Neural progenitor cell (in vitro differentiated cells): Measurements from ENCODE around the gene SKI. TPM values are rescaled to one million over a fixed set of nuclear protein-coding genes. Genes with fewer than 3 reads are reported as not detected.

Experiments
- DNase-seq: peaks from one replicate; pipeline ENCODE4 v3.0.0-alpha.2; 2016; ENCODE audit warnings: low spot score
- H2AFZ ChIP-seq: fragments of 200-600 bp; sonication (generic); replicated peaks from 2 replicates; pipeline ENCODE4 v1.6.1; 2016; ENCODE audit warnings: antibody characterized with exemption
- H3F3A ChIP-seq: fragments of 200-600 bp; sonication (generic); 2 replicates; pipeline ENCODE4 v1.6.1; 2016; ENCODE audit warnings: antibody characterized with exemption, low read depth
- H3K27ac ChIP-seq: fragments of 200-600 bp; sonication (generic); 2 replicates; pipeline ENCODE4 v1.5.1; 2016; ENCODE audit warnings: mild to moderate bottlenecking
- H3K27me3 ChIP-seq: fragments of 200-600 bp; sonication (generic); 2 replicates; pipeline ENCODE4 v1.6.1; 2016; ENCODE audit warnings: mild to moderate bottlenecking, moderate library complexity
- H3K36me3 ChIP-seq: fragments of 200-600 bp; sonication (generic); 2 replicates; pipeline ENCODE4 v1.5.1; 2016
- H3K4me1 ChIP-seq: fragments of 200-600 bp; sonication (generic); 2 replicates; pipeline ENCODE4 v1.6.1; 2016; ENCODE audit warnings: mixed run types
- H3K4me2 ChIP-seq: fragments of 200-600 bp; sonication (generic); 2 replicates; pipeline ENCODE4 v1.6.1; 2016
- H3K4me3 ChIP-seq: fragments of 200-600 bp; sonication (generic); 2 replicates; pipeline ENCODE4 v1.5.1; 2016
- H3K79me2 ChIP-seq: fragments of 200-600 bp; sonication (generic); 2 replicates; pipeline ENCODE4 v1.6.1; 2016; ENCODE audit warnings: low read depth
- H3K9ac ChIP-seq: fragments of 200-600 bp; sonication (generic); 2 replicates; pipeline ENCODE4 v1.6.1; 2016
- H3K9me3 ChIP-seq: fragments of 200-600 bp; sonication (generic); 2 replicates; pipeline ENCODE4 v1.5.1; 2016; ENCODE audit warnings: low read depth
- H4K20me1 ChIP-seq: fragments of 200-600 bp; sonication (generic); 2 replicates; pipeline ENCODE4 v1.6.1; 2016; ENCODE audit warnings: low read depth
- H3K27ac Mint-ChIP-seq: 3 replicates; pipeline ENCODE4 v1.8.0; 2021; ENCODE audit warnings: mixed read lengths
- H3K27me3 Mint-ChIP-seq: 2 replicates; pipeline ENCODE4 v1.8.0; 2022; ENCODE audit warnings: low read depth, mild to moderate bottlenecking, inconsistent platforms, moderate library complexity, mixed read lengths; ENCODE audit not compliant: insufficient read depth
- H3K36me3 Mint-ChIP-seq: 3 replicates; pipeline ENCODE4 v1.8.0; 2021; ENCODE audit warnings: mixed read lengths
- H3K4me1 Mint-ChIP-seq: 3 replicates; pipeline ENCODE4 v1.8.0; 2021; ENCODE audit warnings: mixed read lengths
- H3K4me3 Mint-ChIP-seq: 3 replicates; pipeline ENCODE4 v1.8.0; 2021; ENCODE audit warnings: mild to moderate bottlenecking, moderate library complexity, mixed read lengths
- H3K9me3 Mint-ChIP-seq: 3 replicates; pipeline ENCODE4 v1.8.0; 2020; ENCODE audit warnings: mixed read lengths
- EZH2 ChIP-seq: fragments of 200-600 bp; sonication (generic); IDR thresholded peaks from 2 replicates; pipeline ENCODE4 v1.6.1; 2017; ENCODE audit warnings: antibody characterized with exemption, mild to moderate bottlenecking, moderate library complexity
- EZH2phosphoT487 ChIP-seq: fragments of 200-600 bp; sonication (generic); IDR thresholded peaks from 2 replicates; pipeline ENCODE4 v1.6.1; 2017; ENCODE audit warnings: antibody characterized with exemption
- total RNA-seq: library from RNA; depleted of rRNA; stranded (reverse); fragments of >200 nt; gene quantifications from 2 replicates; pipeline ENCODE4 v1.2.3, GENCODE V29; 2015; ENCODE audit warnings: low replicate concordance
- TF ChIP-seq, protein P1 (sequence below): fragments of 200-600 bp; sonication (generic); IDR thresholded peaks from 2 replicates; pipeline ENCODE4 v1.5.1; 2017; ENCODE audit warnings: antibody characterized with exemption, mild to moderate bottlenecking

Gene SKI
- total RNA-seq, 1 donor from 2014 or later, result 7.4 TPM

DNA sequence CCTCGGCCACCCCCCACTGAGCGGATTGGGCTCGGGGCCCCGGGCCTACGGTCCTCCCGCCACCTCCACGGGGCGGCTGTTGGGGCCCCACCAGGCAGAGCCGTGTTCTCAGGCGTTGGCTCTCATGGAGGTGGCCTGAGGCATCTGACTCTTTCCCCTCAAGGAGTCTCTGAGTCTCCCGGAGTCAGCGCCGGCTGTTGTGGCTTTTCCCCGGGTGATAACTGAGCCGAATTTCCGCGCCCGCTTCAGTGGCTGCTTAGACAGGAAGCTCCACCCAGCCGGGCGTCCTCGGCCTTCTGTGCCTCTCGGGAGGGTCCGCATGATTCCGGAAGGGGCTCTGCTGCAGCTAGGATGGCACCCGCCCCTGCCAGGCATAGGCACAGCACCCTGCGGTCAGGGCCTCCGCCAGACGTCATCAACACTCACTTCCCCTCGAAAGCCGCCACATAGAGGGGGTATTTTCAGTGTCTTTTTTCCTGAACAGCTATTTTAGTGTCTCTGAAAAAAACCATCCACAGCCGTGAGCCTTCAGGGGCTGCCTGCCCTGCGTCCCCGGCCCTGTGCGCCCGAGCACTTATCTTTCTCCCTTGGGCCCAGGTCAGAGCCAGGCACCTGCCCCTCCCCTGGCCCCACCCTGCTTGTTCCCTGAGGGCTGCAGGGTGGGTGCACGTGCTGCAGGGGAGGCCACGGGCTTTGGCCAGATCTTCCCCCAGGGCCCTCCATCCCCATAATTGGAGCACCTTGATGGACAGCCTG, 72.9 kb downstream of the SKI start:
- Mint-ChIP-seq H3K36me3 (peaks cover 4% of the 10 kb centered on the region), H3K27me3 (peaks cover 3% of the 10 kb centered on the region), H3K27ac (no peak overlapping the region), H3K4me1 (peaks cover 11% of the 10 kb centered on the region), H3K4me3 (no peak overlapping the region), H3K9me3 (no peaks in the 10 kb centered on the region)
- H3K27ac ChIP-seq, result no peak overlapping the region
- H4K20me1 ChIP-seq, result peaks cover 75% of the 10 kb centered on the region
- H3K9ac ChIP-seq, result no peak overlapping the region
- H3K36me3 ChIP-seq, result no peaks in the 10 kb centered on the region
- peaks cover 56% of the 10 kb centered on the region for H3K79me2 ChIP-seq
- no peak overlapping the region for H3K4me3 ChIP-seq
- no peaks in the 10 kb centered on the region for H3K27me3 ChIP-seq
- TF ChIP-seq EZH2phosphoT487 (no peak), EZH2 (no peak)
- TF ChIP-seq, protein P1, sequence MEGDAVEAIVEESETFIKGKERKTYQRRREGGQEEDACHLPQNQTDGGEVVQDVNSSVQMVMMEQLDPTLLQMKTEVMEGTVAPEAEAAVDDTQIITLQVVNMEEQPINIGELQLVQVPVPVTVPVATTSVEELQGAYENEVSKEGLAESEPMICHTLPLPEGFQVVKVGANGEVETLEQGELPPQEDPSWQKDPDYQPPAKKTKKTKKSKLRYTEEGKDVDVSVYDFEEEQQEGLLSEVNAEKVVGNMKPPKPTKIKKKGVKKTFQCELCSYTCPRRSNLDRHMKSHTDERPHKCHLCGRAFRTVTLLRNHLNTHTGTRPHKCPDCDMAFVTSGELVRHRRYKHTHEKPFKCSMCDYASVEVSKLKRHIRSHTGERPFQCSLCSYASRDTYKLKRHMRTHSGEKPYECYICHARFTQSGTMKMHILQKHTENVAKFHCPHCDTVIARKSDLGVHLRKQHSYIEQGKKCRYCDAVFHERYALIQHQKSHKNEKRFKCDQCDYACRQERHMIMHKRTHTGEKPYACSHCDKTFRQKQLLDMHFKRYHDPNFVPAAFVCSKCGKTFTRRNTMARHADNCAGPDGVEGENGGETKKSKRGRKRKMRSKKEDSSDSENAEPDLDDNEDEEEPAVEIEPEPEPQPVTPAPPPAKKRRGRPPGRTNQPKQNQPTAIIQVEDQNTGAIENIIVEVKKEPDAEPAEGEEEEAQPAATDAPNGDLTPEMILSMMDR, result no peak
- H2AFZ ChIP-seq, result no peak overlapping the region
- H3K4me1 ChIP-seq, result peaks cover 3% of the 10 kb centered on the region
- no peaks in the 10 kb centered on the region for H3K9me3 ChIP-seq
- no peak overlapping the region for H3K4me2 ChIP-seq
- no peak for DNase-seq
- H3F3A ChIP-seq, result no peaks in the 10 kb centered on the region

DNA sequence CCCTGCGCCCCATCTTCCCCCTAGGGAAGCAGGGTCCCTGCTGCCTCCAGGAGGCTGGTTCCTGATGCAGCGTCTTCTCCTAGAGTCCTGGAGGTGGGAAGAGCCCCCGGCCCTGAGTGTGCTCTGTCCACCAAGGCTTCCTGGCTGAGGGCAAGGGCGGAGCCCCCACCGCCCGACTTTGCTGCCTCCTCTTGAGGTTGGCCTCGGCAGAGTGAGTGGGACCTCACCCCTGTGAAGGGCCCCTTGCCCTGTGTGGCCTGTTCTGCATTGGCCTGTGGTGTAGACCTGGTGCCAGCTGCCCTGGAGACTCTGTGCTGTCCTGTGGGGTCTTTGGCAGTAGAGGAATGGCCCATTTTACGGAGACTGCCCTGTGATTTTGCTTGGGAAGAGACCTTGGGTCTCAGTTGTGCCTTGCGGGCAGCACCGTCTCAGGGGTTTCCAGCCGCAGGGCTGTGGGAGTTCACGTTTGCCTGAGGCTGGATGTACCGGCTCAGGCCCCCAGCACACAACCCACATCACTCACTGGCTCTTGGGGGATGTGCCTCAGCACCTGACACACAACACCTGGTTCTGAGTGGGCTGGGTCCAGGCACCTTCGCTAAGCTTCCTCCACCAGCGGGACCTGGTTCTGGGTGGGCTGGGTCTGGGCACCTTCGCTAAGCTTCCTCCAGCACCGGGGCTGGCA, 73.6 kb downstream of the SKI start:
- no peak overlapping the region for H2AFZ ChIP-seq

DNA sequence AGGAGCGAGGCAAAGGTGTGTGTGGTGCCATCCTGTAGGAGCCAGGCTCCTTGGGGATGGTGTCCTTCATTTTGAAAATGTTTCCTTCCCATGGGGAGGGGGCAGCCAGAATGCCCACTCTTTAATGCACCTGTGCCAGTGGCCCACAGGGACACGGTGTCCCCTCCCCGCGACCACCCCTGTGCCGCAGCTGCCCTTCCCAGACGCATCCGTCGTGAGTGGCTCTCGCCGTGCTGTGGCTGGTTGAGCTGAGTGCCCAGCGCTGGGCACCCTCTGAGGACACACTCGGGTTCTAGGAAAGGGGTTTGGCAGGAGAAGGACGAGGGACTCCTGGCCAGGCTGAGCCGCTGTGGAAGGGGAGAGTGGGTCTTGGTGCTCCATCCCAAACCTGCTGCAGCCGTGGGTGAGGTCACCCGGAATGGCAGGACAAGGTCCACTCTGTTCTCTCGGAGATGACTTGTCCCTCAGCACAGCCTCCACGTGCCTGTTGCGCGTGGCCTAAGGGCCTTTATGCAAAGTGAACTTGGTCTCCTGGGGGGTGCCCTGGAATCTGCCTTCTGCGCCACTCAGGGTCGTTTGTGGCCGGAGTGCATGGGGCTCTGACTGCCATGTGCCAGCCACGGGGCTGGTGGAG, 74.3 kb downstream of the SKI start:
- Histone ChIP-seq H3K4me3 (no peak overlapping the region), H3F3A (no peaks in the 10 kb centered on the region), H3K4me1 (peaks cover 3% of the 10 kb centered on the region), H3K36me3 (no peaks in the 10 kb centered on the region), H2AFZ (no peak overlapping the region), H3K9ac (no peak overlapping the region), H3K27me3 (no peaks in the 10 kb centered on the region), H3K79me2 (peaks cover 42% of the 10 kb centered on the region), H4K20me1 (peaks cover 65% of the 10 kb centered on the region), H3K27ac (no peak overlapping the region), H3K9me3 (no peaks in the 10 kb centered on the region), H3K4me2 (no peak overlapping the region)
- peaks cover 3% of the 10 kb centered on the region for H3K27me3 Mint-ChIP-seq
- H3K4me3 Mint-ChIP-seq, result no peak overlapping the region
- peaks cover 6% of the 10 kb centered on the region for H3K4me1 Mint-ChIP-seq
- no peak for DNase-seq
- peaks cover 3% of the 10 kb centered on the region for H3K36me3 Mint-ChIP-seq
- H3K27ac Mint-ChIP-seq, result no peak overlapping the region
- TF ChIP-seq EZH2phosphoT487, result no peak
- TF ChIP-seq EZH2, result no peak
- TF ChIP-seq, protein P1, result no peak
- H3K9me3 Mint-ChIP-seq, result no peaks in the 10 kb centered on the region

More for the DNA sequence above, 73.6 kb downstream of the SKI start:
- H3K36me3 Mint-ChIP-seq, result peaks cover under 1% of the 10 kb centered on the region
- H3K27me3 Mint-ChIP-seq, result peaks cover 3% of the 10 kb centered on the region
- H3K9me3 Mint-ChIP-seq, result no peaks in the 10 kb centered on the region
- TF ChIP-seq, protein P1, result no peak
- TF ChIP-seq EZH2, result no peak
- TF ChIP-seq EZH2phosphoT487, result no peak
- H3F3A ChIP-seq, result no peaks in the 10 kb centered on the region
- no peak overlapping the region for H3K4me3 ChIP-seq
- no peak for DNase-seq
- H3K27me3 ChIP-seq, result no peaks in the 10 kb centered on the region
- no peaks in the 10 kb centered on the region for H3K9me3 ChIP-seq
- peaks cover 49% of the 10 kb centered on the region for H3K79me2 ChIP-seq
- H3K9ac ChIP-seq, result no peak overlapping the region
- no peak overlapping the region for H3K4me3 Mint-ChIP-seq
- H4K20me1 ChIP-seq, result peaks cover 68% of the 10 kb centered on the region
- H3K36me3 ChIP-seq, result no peaks in the 10 kb centered on the region
- H3K4me1 Mint-ChIP-seq, result peaks cover 6% of the 10 kb centered on the region
- H3K4me1 ChIP-seq, result peaks cover 3% of the 10 kb centered on the region
- no peak overlapping the region for H3K4me2 ChIP-seq
- H3K27ac ChIP-seq, result no peak overlapping the region
- no peak overlapping the region for H3K27ac Mint-ChIP-seq
